H1 (cell line): ENCODE data around the gene NREP. TPM values are rescaled to one million over a fixed set of nuclear protein-coding genes. Genes with fewer than 3 reads are reported as not detected.

Source experiments
- CBX8 ChIP-seq: fragments of 300-800, 300-1000 bp; sonication (generic); IDR thresholded peaks from 2 replicates; pipeline ENCODE4 v1.7.1; 2016; ENCODE audit warnings: low read depth, low read length, borderline replicate concordance
- CHD7 ChIP-seq: fragments of 300-600 bp; sonication (generic); IDR thresholded peaks from 2 replicates; pipeline ENCODE4 v1.7.1; 2012; ENCODE audit warnings: low read length, moderate library complexity, mild to moderate bottlenecking, inconsistent platforms; ENCODE audit not compliant: insufficient replicate concordance
- POU5F1 ChIP-seq: IDR thresholded peaks from 2 replicates; pipeline ENCODE4 v1.6.1; 2011; ENCODE audit warnings: low read depth, mild to moderate bottlenecking, low read length, moderate library complexity
- RNF2 ChIP-seq: fragments of 200-900, 300-1000 bp; sonication (generic); IDR thresholded peaks from 2 replicates; pipeline ENCODE4 v1.7.1; 2016; ENCODE audit warnings: borderline replicate concordance, low read depth, mild to moderate bottlenecking, antibody characterized with exemption, low read length; ENCODE audit not compliant: poor library complexity, severe bottlenecking; ENCODE audit errors: missing control alignments
- polyA plus RNA-seq, 7 experiments: library from polyadenylated mRNA; depleted of rRNA in 3 of 7; stranded (reverse) in 5 of 7; unstranded in 2 of 7; fragments of >200 nt in 5 of 7; fragments of 200-250 nt in 2 of 7; gene quantifications; 1 replicate in 5 of 7; 2 replicates in 1 of 7; 4 replicates in 1 of 7; pipeline versions ENCODE4 v1.2.1 to v1.2.3, GENCODE V29; 2011 to 2013; ENCODE audit warnings: missing spikeins in 2 of 7, mixed read lengths in 2 of 7
- total RNA-seq: library from RNA; stranded (reverse); fragmentation: NEBNext Ultra II Directional; extraction: Animal tissue kit (Norgen Biotek cat#: 25700); gene quantifications from 2 replicates; pipeline ENCODE4 v1.2.1, GENCODE V29; 2021
- TF ChIP-seq, protein P1 (sequence below): IDR thresholded peaks from 2 replicates; pipeline ENCODE4 v1.6.1; 2012; ENCODE audit warnings: inconsistent platforms

Gene NREP
- total and polyA plus RNA-seq, 2 of the 8 experiments (the other 6 are each of a cell fraction or from before 2014, with no cell fraction given) = 254 to 301 TPM

DNA sequence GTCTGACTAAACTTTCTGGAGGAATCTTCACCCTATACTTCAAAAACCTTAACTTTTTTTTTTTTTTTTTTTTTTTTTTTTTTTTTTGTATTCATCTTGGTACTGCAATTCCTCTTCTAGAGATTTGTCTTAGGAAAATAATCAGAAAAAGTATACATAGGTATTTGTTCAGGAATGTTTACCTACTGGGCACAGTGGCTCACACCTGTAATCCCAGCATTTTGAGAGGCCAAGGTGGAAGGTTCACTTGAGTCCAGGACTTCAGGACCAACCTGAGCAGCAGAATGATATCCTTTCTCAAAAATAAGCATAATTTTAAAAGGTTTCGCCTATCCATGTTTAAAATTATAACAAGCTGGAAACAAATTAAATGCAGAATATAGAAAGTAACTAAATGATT is 33.3 kb upstream of the NREP start (continued):
- TF ChIP-seq CHD7 (no peak), RNF2 (no peak), POU5F1 (no peak), CBX8 (no peak)
- TF ChIP-seq, protein P1, sequence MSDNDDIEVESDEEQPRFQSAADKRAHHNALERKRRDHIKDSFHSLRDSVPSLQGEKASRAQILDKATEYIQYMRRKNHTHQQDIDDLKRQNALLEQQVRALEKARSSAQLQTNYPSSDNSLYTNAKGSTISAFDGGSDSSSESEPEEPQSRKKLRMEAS = no peak
